ENCODE data around the gene ACTR6. TPM values are rescaled to one million over a fixed set of nuclear protein-coding genes. Genes with fewer than 3 reads are reported as not detected.

ACTR6 gene
- total and polyA plus RNA-seq, 2 donors (not counting 3 experiments of a cell fraction or from before 2014, with no cell fraction given), result 7.5 to 23.2 TPM

DNA sequence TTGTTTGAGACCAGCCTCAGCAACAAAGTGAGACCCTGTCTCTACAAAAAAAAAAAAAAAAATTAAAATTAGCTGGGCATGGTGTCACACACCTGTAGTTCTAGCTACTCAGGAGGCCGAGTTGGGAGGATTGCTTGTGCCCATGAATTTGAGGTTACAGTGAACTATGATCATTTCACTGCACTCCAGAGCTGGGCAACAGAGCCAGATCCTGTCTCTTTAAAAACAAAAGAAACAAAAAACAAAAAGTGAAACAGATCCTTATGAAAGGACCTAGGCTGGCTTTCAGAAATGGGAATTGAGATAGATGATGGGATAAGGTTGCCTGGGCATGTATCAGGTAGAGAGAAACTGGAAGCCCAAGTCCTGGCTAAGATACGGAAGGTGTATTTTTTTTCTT lies 13.9 kb downstream of the ACTR6 start:
- H4K20me1 ChIP-seq (replicated peaks; ENCODE audit: control insufficient read depth, extremely low read depth, insufficient read depth, low read length), result no peaks in the 10 kb centered on the region
- DNase-seq (ENCODE audit: low read depth, low spot score) (no peak), FAIRE-seq (no peak)
- H3K4me2 ChIP-seq (ENCODE audit: insufficient read depth, low read length), result no peak overlapping the region
- no peaks in the 10 kb centered on the region for H3K9me1 ChIP-seq (replicated peaks; ENCODE audit: control insufficient read depth, extremely low read depth, insufficient read depth, low read length)
- H3K4me1 ChIP-seq (ENCODE audit: control insufficient read depth, extremely low read depth, insufficient read depth, low read length), result no peaks in the 10 kb centered on the region
- H3K79me2 ChIP-seq (ENCODE audit: control insufficient read depth, insufficient read depth, low read length), result no peaks in the 10 kb centered on the region
- H3K9ac ChIP-seq (replicated peaks; ENCODE audit: extremely low read depth, insufficient read depth, low read length), result no peak overlapping the region
- H3K27ac ChIP-seq (ENCODE audit: insufficient read depth, low read depth, low read length), result no peak overlapping the region
- H3K27me3 ChIP-seq (ENCODE audit: control insufficient read depth in 2 of 2, insufficient read depth in 2 of 2, low read length in 2 of 2), result no peaks in the 10 kb centered on the region
- ChIA-PET POLR2A (interaction anchor here (0.6 kb wide), 1 partner anchor 187 kb away, joined by 3 read pairs; no protein-coding TSS in a partner anchor), CTCF (interaction anchor here (1.4 kb wide), 1 partner anchor 21 kb away, joined by 4 read pairs; no protein-coding TSS in a partner anchor)
- no peak overlapping the region for H3K4me3 ChIP-seq (replicated peaks in 1 of 3; ENCODE audit: insufficient read depth in 1 of 3, low read depth in 1 of 3, low read length in 3 of 3)
- no peak overlapping the region for H2AFZ ChIP-seq (ENCODE audit: low read depth, low read length)
- dilution Hi-C loops (cut with MboI; ENCODE audit: extremely low pct_ligation_motif_present, low sequenced_read_pairs), result no loop called here
- no peaks in the 10 kb centered on the region for H3K9me3 ChIP-seq (replicated peaks; ENCODE audit: control insufficient read depth, insufficient read depth, low read length)
- peaks cover 2 to 8% of the 10 kb centered on the region in 2 experiments for H3K36me3 ChIP-seq (ENCODE audit: control insufficient read depth in 2 of 2, extremely low read depth in 1 of 2, insufficient read depth in 2 of 2, low read length in 2 of 2)
- intact Hi-C loops (cut with micrococcal nuclease), result no loop called here
- BruUV-seq (replicated peaks), result no TSS peak
- TF ChIP-seq POLR2A (IDR thresholded peaks at IDR 0.05; ENCODE audit: low read depth, low read length) (no peak), POLR2AphosphoS5 (IDR thresholded peaks at IDR 0.05; ENCODE audit: insufficient read depth, low read depth, low read length) (no peak), JUN (IDR thresholded peaks at IDR 0.05; ENCODE audit: borderline replicate concordance, insufficient read depth, insufficient read length, low read depth) (no peak), EZH2 (IDR thresholded peaks at IDR 0.05; ENCODE audit: borderline replicate concordance, low read depth, low read length, severe bottlenecking) (no peak), MYC (IDR thresholded peaks at IDR 0.05; ENCODE audit: low read depth, low read length) (no peak), GATA2 (IDR thresholded peaks at IDR 0.05; ENCODE audit: insufficient read depth, insufficient read length, low read depth, low read length) (no peak), FOS (IDR thresholded peaks at IDR 0.05; ENCODE audit: borderline replicate concordance, insufficient read depth, low read length) (no peak)
- TF ChIP-seq, protein P1, sequence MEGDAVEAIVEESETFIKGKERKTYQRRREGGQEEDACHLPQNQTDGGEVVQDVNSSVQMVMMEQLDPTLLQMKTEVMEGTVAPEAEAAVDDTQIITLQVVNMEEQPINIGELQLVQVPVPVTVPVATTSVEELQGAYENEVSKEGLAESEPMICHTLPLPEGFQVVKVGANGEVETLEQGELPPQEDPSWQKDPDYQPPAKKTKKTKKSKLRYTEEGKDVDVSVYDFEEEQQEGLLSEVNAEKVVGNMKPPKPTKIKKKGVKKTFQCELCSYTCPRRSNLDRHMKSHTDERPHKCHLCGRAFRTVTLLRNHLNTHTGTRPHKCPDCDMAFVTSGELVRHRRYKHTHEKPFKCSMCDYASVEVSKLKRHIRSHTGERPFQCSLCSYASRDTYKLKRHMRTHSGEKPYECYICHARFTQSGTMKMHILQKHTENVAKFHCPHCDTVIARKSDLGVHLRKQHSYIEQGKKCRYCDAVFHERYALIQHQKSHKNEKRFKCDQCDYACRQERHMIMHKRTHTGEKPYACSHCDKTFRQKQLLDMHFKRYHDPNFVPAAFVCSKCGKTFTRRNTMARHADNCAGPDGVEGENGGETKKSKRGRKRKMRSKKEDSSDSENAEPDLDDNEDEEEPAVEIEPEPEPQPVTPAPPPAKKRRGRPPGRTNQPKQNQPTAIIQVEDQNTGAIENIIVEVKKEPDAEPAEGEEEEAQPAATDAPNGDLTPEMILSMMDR (IDR thresholded peaks at IDR 0.05; ENCODE audit: extremely low read depth in 1 of 2, insufficient read depth in 1 of 2, low read depth in 1 of 2, low read length in 2 of 2), result no peak
- TF ChIP-seq, protein P2, sequence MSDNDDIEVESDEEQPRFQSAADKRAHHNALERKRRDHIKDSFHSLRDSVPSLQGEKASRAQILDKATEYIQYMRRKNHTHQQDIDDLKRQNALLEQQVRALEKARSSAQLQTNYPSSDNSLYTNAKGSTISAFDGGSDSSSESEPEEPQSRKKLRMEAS (IDR thresholded peaks at IDR 0.05; ENCODE audit: insufficient read depth, insufficient read length), result no peak

Data from endothelial cell of umbilical vein (primary cell).